Measurements from ENCODE around the gene ATP1A3. TPM values are rescaled to one million over a fixed set of nuclear protein-coding genes. Genes with fewer than 3 reads are reported as not detected.

ATP1A3 gene
- total and polyA plus RNA-seq, 8 donors, result 0.09 to 1.2 (median 0.32) TPM

DNA sequence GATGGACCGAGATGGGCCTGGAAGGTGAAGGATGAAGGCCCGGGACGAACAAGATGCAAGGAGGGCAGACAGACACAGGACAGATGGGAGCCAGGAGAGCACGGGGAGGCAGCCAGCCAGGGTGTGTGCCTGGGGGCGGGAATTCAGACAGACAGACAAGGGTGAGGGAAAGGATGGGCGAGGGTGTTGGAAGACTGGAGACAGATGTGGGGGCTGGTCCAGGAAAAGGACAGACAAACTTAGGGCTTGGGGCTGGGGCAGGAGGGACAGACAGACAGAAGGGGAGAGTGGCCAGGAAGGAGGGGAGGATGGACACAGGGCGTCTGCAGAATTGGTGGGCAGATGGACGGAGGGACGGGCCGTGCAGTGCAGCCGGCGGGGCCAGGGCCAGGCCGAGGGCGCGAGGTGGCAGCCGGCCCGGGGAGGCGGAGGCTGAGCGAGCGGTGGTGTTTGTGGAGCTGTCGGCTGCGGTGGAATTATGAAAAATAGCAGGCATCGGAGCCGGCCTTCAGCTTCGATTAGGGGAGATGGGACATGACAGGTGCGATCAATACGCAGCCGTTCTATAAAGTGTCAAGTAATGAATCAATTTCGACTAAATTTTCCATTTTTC, 61.2 kb downstream of the ATP1A3 start:
- FAIRE-seq (no peak), DNase-seq (peak in 1 of 6 donors; percentile 71), ATAC-seq (peak in 3 of 4 donors; percentile 28 to 38 (median 29))
- no peaks in the 10 kb centered on the region for H3K36me3 ChIP-seq
- intact Hi-C loops (cut with DNase I), result no loop called here
- no peaks in the 10 kb centered on the region for H3K4me1 ChIP-seq
- TF ChIP-seq, protein P1, sequence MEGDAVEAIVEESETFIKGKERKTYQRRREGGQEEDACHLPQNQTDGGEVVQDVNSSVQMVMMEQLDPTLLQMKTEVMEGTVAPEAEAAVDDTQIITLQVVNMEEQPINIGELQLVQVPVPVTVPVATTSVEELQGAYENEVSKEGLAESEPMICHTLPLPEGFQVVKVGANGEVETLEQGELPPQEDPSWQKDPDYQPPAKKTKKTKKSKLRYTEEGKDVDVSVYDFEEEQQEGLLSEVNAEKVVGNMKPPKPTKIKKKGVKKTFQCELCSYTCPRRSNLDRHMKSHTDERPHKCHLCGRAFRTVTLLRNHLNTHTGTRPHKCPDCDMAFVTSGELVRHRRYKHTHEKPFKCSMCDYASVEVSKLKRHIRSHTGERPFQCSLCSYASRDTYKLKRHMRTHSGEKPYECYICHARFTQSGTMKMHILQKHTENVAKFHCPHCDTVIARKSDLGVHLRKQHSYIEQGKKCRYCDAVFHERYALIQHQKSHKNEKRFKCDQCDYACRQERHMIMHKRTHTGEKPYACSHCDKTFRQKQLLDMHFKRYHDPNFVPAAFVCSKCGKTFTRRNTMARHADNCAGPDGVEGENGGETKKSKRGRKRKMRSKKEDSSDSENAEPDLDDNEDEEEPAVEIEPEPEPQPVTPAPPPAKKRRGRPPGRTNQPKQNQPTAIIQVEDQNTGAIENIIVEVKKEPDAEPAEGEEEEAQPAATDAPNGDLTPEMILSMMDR (IDR thresholded peaks at IDR 0.05), result no peak
- no peaks in the 10 kb centered on the region for H3K27me3 ChIP-seq
- no peak overlapping the region for H3K27ac ChIP-seq
- 17 to 18% methylated on average over 29 of the region's 29 CpGs for WGBS, 2 donors
- no peak overlapping the region for H3K4me3 ChIP-seq
- H3K9me3 ChIP-seq, result no peaks in the 10 kb centered on the region

DNA sequence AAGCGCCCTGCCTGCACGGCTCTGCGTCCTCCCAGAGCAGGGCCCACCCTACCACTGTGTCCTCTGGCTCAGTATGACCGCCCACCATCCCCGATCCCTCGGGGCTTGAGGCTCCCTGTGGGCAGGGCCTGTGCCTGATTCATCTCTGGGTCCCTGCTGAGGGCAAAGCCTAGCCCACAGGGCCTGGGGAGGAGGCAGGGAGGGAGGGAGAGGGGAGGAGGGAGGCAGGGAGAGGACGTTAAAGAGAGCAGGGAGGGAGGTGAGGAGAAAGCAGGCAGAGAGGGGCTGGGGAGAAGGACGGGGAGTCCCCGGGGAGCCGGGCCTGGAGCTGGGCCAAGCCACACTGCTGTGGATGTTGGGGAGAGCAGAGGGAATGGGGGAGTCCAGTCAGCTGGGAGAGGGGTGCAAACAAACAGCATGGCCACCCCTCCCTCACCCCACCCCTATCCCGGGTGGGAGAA, 61.7 kb downstream of the ATP1A3 start:
- intact Hi-C loops (cut with DNase I), result no loop called here
- Histone ChIP-seq H3K4me1 (no peaks in the 10 kb centered on the region), H3K27me3 (no peaks in the 10 kb centered on the region), H3K36me3 (no peaks in the 10 kb centered on the region), H3K27ac (no peak overlapping the region), H3K4me3 (no peak overlapping the region), H3K9me3 (no peaks in the 10 kb centered on the region)
- ATAC-seq, result no peak
- TF ChIP-seq, protein P1 (IDR thresholded peaks at IDR 0.05), result no peak
- no peak for DNase-seq
- no peak for FAIRE-seq
- whole genome bisulfite sequencing, 2 donors, result 47 to 58% methylated on average over 11 of the region's 11 CpGs

GRCh38 chr19:41930926-41931592, 63.0 kb downstream of the ATP1A3 start:
- DNase-seq (no peak), FAIRE-seq (no peak), ATAC-seq (no peak)
- H3K4me3 ChIP-seq, result no peak overlapping the region
- intact Hi-C loops (cut with DNase I), result no loop called here
- no peaks in the 10 kb centered on the region for H3K4me1 ChIP-seq
- WGBS, 2 donors, result 20 to 36% methylated on average over 17 of the region's 17 CpGs
- no peaks in the 10 kb centered on the region for H3K9me3 ChIP-seq
- TF ChIP-seq, protein P1 (IDR thresholded peaks at IDR 0.05), result no peak
- H3K36me3 ChIP-seq, result no peaks in the 10 kb centered on the region
- H3K27ac ChIP-seq, result no peak overlapping the region
- H3K27me3 ChIP-seq, result no peaks in the 10 kb centered on the region

- no peaks in the 10 kb centered on the region for H3K4me1 ChIP-seq
- H3K4me3 ChIP-seq, result no peak overlapping the region
- intact Hi-C loops (cut with DNase I), result no loop called here
- ATAC-seq (no peak), FAIRE-seq (no peak), DNase-seq (no peak)
- H3K27me3 ChIP-seq, result no peaks in the 10 kb centered on the region
- no peak overlapping the region for H3K27ac ChIP-seq
- WGBS, 2 donors, result 51 to 57% methylated on average over 7 of the region's 7 CpGs
- no peaks in the 10 kb centered on the region for H3K36me3 ChIP-seq
- no peaks in the 10 kb centered on the region for H3K9me3 ChIP-seq
- TF ChIP-seq, protein P1 (IDR thresholded peaks at IDR 0.05), result no peak
Observed at GRCh38 chr19:41930322-41930722, 63.7 kb downstream of the ATP1A3 start.

GRCh38 chr19:41929536-41930071, 64.4 kb downstream of the ATP1A3 start:
- ATAC-seq (no peak), DNase-seq (no peak), FAIRE-seq (no peak)
- no peak overlapping the region for H3K27ac ChIP-seq
- 51 to 53% methylated on average over 14 of the region's 14 CpGs for WGBS, 2 donors
- no peaks in the 10 kb centered on the region for H3K27me3 ChIP-seq
- H3K4me1 ChIP-seq, result no peaks in the 10 kb centered on the region
- intact Hi-C loops (cut with DNase I), result no loop called here
- no peaks in the 10 kb centered on the region for H3K36me3 ChIP-seq
- no peaks in the 10 kb centered on the region for H3K9me3 ChIP-seq
- H3K4me3 ChIP-seq, result no peak overlapping the region
- TF ChIP-seq, protein P1 (IDR thresholded peaks at IDR 0.05), result no peak
